ENCODE measurements around the gene MYO18B. TPM values are rescaled to one million over a fixed set of nuclear protein-coding genes. Genes with fewer than 3 reads are reported as not detected.

Gene MYO18B
- total and polyA plus RNA-seq, 2 of the 4 experiments (the other 2 are of a cell fraction), result under 0.01 TPM; not detected in 1

DNA sequence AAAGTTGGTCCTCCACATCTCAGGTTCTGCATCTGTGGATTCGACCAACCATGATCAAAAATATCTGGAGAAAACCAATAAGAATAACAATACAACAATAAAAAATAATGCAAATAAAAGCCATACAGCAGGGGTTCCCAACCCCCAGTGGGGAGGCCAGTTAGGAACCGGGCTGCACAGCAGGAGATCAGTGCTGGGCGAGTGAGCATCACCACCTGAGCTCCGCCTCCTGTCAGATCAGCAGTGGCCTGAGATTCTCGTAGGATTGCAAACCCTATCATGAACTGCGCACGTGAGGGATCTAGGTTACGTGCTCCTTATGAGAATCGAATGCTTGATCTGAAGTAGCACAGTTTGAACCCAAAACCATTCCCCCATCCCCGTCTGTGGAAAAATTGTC is 25.4 kb upstream of the MYO18B start:
- Histone ChIP-seq H3K9ac (ENCODE audit: low read depth, low read length) (no peak overlapping the region), H3K27ac (ENCODE audit: insufficient read depth, low read length) (no peak overlapping the region), H2BK5ac (ENCODE audit: low read depth, low read length, poor library complexity, severe bottlenecking) (no peak overlapping the region), H2AK9ac (replicated peaks; ENCODE audit: low read depth, low read length, poor library complexity) (no peak overlapping the region), H2BK120ac (ENCODE audit: low read depth, low read length) (no peak overlapping the region), H3K18ac (ENCODE audit: low read depth, low read length) (no peak overlapping the region), H3K27me3 (ENCODE audit: control insufficient read depth, insufficient read depth, low read length) (no peaks in the 10 kb centered on the region), H4K5ac (ENCODE audit: low read depth, low read length) (no peak overlapping the region), H3K9me3 (ENCODE audit: control insufficient read depth, insufficient read depth, low read length) (no peaks in the 10 kb centered on the region), H3K4me3 (ENCODE audit: insufficient read depth, low read depth, low read length) (no peak overlapping the region), H4K8ac (ENCODE audit: low read depth in 2 of 2, low read length in 2 of 2) (no peak overlapping the region), H3K36me3 (ENCODE audit: control insufficient read depth, insufficient read depth, low read length) (no peaks in the 10 kb centered on the region), H3K4me2 (ENCODE audit: low read depth, low read length) (no peak overlapping the region), H2BK15ac (ENCODE audit: low read depth, low read length) (no peak overlapping the region), H2BK20ac (ENCODE audit: low read depth, low read length) (no peak overlapping the region), H2AK5ac (ENCODE audit: low read depth, low read length) (no peak overlapping the region), H3K56ac (ENCODE audit: extremely low read depth, insufficient read depth, low read length) (no peak overlapping the region), H4K20me1 (ENCODE audit: insufficient read depth, low read length) (no peaks in the 10 kb centered on the region), H3K23ac (ENCODE audit: low read depth, low read length) (no peak overlapping the region), H3K4ac (ENCODE audit: low read depth, low read length) (no peak overlapping the region), H4K91ac (ENCODE audit: insufficient read depth, low read depth, low read length) (no peak overlapping the region), H3K14ac (replicated peaks; ENCODE audit: low read depth, low read length) (no peak overlapping the region), H2AFZ (replicated peaks; ENCODE audit: low read length, poor library complexity) (no peak overlapping the region), H3K9me1 (ENCODE audit: insufficient read depth, low read length) (no peaks in the 10 kb centered on the region), H3K79me1 (ENCODE audit: low read depth in 1 of 2, low read length in 2 of 2) (no peaks in the 10 kb centered on the region), H3K4me1 (ENCODE audit: control insufficient read depth, insufficient read depth, low read length) (no peaks in the 10 kb centered on the region)
- POLR2A ChIA-PET (ENCODE audit: unreplicated experiment), result no interaction called here
- in situ Hi-C loops (cut with MboI; ENCODE audit: low sequenced_read_pairs) (no loop called here), dilution Hi-C loops (cut with HindIII; ENCODE audit: low sequenced_read_pairs, unreplicated experiment) (no loop called here), intact Hi-C loops (cut with micrococcal nuclease) (no loop called here)
- TF ChIP-seq CEBPB (IDR thresholded peaks at IDR 0.05; ENCODE audit: low read depth, low read length) (no peak), NFE2L2 (IDR thresholded peaks at IDR 0.05; ENCODE audit: low read depth, low read length) (no peak), RAD21 (IDR thresholded peaks at IDR 0.05; ENCODE audit: low read length) (no peak), RCOR1 (IDR thresholded peaks at IDR 0.05; ENCODE audit: insufficient replicate concordance, low read length) (no peak), RFX5 (IDR thresholded peaks at IDR 0.05; ENCODE audit: low read depth, low read length) (no peak), SMC3 (IDR thresholded peaks at IDR 0.05; ENCODE audit: low read depth, low read length) (no peak), FOS (IDR thresholded peaks at IDR 0.05; ENCODE audit: low read depth, low read length) (no peak)
- CTCF ChIA-PET, result no interaction called here
- no TSS peak for BruUV-seq (replicated peaks)
- no peak for ATAC-seq (ENCODE audit: low read depth)
- WGBS, 2 experiments (ENCODE audit: extremely low coverage in 2 of 2, insufficient read length in 1 of 2), result 66% methylated on average over 4 of the region's 10 CpGs; no CpG with 5 or more reads in 1 of the 2 experiments
- DNase-seq, result no peak
